HepG2 (cell line): ENCODE data around the gene ARHGEF4. TPM values are rescaled to one million over a fixed set of nuclear protein-coding genes. Genes with fewer than 3 reads are reported as not detected.

Source experiments
- ATAC-seq: fragments of 200-7000 bp; cut with Tn5 transposase; 3 replicates; pipeline ENCODE4 v1.9.1; 2020; ENCODE audit warnings: mild to moderate bottlenecking, moderate library complexity
- BruUV-seq: library from RNA; stranded (reverse); fragments of 400-500 nt; replicated peaks from 2 replicates; lab custom pipeline; 2021; lab: Mats Ljungman, UMichigan
- CTCF ChIA-PET: fragments of 300-600 bp; formaldehyde crosslinking; extraction: SDS; loops from one replicate; lab custom pipeline; 2021; ENCODE audit warnings: low total read pairs, inconsistent platforms, low intra/inter-chr PET ratio; lab: Yijun Ruan, JAX
- POLR2A ChIA-PET: fragments of 350-600 bp; sonication (Branson Sonifier 250); formaldehyde crosslinking; loops from one replicate; lab custom pipeline; 2020; ENCODE audit warnings: antibody characterized with exemption, inconsistent platforms; lab: Yijun Ruan, JAX
- DNase-seq: peaks from one replicate; pipeline ENCODE4 v3.0.0-alpha.2; 2015; ENCODE audit warnings: low spot score
- FAIRE-seq: peaks from 3 replicates; lab custom pipeline; 2011; peaks lifted over from hg19 to GRCh38; lab: Jason Lieb, UNC
- H2AFZ ChIP-seq: one replicate; pipeline ENCODE4 v1.6.1; 2011; ENCODE audit warnings: low read length, inconsistent platforms
- H3K27ac ChIP-seq: fragments of 300-600 bp; 3 replicates; pipeline ENCODE4 v1.8.0; 2011; ENCODE audit warnings: mixed run types, mild to moderate bottlenecking, mixed read lengths, low read length, inconsistent platforms; ENCODE audit not compliant: insufficient read depth; ENCODE audit errors: extremely low read length
- H3K27me3 ChIP-seq, 2 experiments: fragments of 200-600 bp in 1 of 2; 2 replicates in 1 of 2; 3 replicates in 1 of 2; pipeline versions ENCODE4 v1.6.0 to v1.8.0; 2011; ENCODE audit warnings: low read length in 2 of 2, mild to moderate bottlenecking in 2 of 2, moderate library complexity in 2 of 2, inconsistent platforms in 1 of 2; ENCODE audit not compliant: insufficient read depth in 2 of 2, control insufficient read depth in 1 of 2
- H3K36me3 ChIP-seq, 2 experiments: fragments of 200-600 bp in 1 of 2; replicated peaks in 1 of 2; 2 replicates in 1 of 2; 3 replicates in 1 of 2; pipeline versions ENCODE4 v1.5.1 to v1.8.0; 2011; ENCODE audit warnings: low read length in 2 of 2, inconsistent platforms in 1 of 2; ENCODE audit not compliant: insufficient read depth in 2 of 2, control insufficient read depth in 1 of 2
- H3K4me1 ChIP-seq: 2 replicates; pipeline ENCODE4 v1.5.1; 2012; ENCODE audit warnings: low read length, inconsistent platforms; ENCODE audit not compliant: insufficient read depth
- H3K4me2 ChIP-seq: 2 replicates; pipeline ENCODE4 v1.6.0; 2011; ENCODE audit warnings: low read depth, low read length, inconsistent platforms
- H3K4me3 ChIP-seq, 3 experiments: fragments of 200-600 bp in 1 of 3; sonication (generic), shearing (Covaris generic) in 1 of 3; replicated peaks in 1 of 3; 2 replicates each; pipeline ENCODE4 v1.5.1; 2011 to 2016; ENCODE audit warnings: low read length in 3 of 3, inconsistent platforms in 2 of 3, low read depth in 2 of 3, mild to moderate bottlenecking in 2 of 3, control low read depth in 1 of 3, mixed read lengths in 1 of 3; ENCODE audit not compliant: insufficient read depth in 1 of 3
- H3K79me2 ChIP-seq: one replicate; pipeline ENCODE4 v1.6.1; 2011; ENCODE audit warnings: low read length, inconsistent platforms; ENCODE audit not compliant: insufficient read depth
- H3K9ac ChIP-seq: 2 replicates; pipeline ENCODE4 v1.6.0; 2011; ENCODE audit warnings: mild to moderate bottlenecking, low read depth, low read length, inconsistent platforms; ENCODE audit not compliant: insufficient read depth
- H3K9me3 ChIP-seq: 2 replicates; pipeline ENCODE4 v1.5.1; 2012; ENCODE audit warnings: mild to moderate bottlenecking, low read length
- H4K20me1 ChIP-seq: 2 replicates; pipeline ENCODE4 v1.6.0; 2011; ENCODE audit warnings: inconsistent platforms, mild to moderate bottlenecking, low read length, moderate library complexity; ENCODE audit not compliant: insufficient read depth
- NFE2 ChIP-seq: sonication (generic); formaldehyde crosslinking; IDR thresholded peaks from 2 replicates; pipeline ENCODE4 v1.4.0; 2020; ENCODE audit warnings: missing genetic modification reagents
- NFYC ChIP-seq: IDR thresholded peaks from 2 replicates; pipeline ENCODE4 v1.6.1; 2016; ENCODE audit warnings: missing genetic modification reagents, missing compliant biosample characterization
- PCBP2 ChIP-seq: fragments of 200-400 bp; formaldehyde crosslinking; optimal IDR thresholded peaks from 2 replicates; pipeline ENCODE3; 2018; ENCODE audit warnings: low read length, low read depth; ENCODE audit not compliant: poor library complexity, severe bottlenecking
- RBFOX2 ChIP-seq: fragments of 200-400 bp; formaldehyde crosslinking; IDR thresholded peaks from 2 replicates; pipeline ENCODE4 v1.6.1; 2017; ENCODE audit warnings: low read depth, mild to moderate bottlenecking, low read length
- ZFP1 ChIP-seq: IDR thresholded peaks from 2 replicates; pipeline ENCODE4 v1.6.1; 2016
- ZNF124 ChIP-seq: sonication (generic); formaldehyde crosslinking; IDR thresholded peaks from 2 replicates; pipeline ENCODE4 v1.4.0; 2020; ENCODE audit warnings: missing genetic modification reagents
- ZNF367 ChIP-seq: sonication (generic); formaldehyde crosslinking; IDR thresholded peaks from 2 replicates; pipeline ENCODE4 v1.4.0; 2020; ENCODE audit warnings: missing genetic modification reagents, borderline replicate concordance
- WGBS: methylation state at CpG from one replicate; pipeline ENCODE4 v1.1.6; 2017; ENCODE audit warnings: low lambda C conversion rate; 5-methylcytosine and 5-hydroxymethylcytosine counted together
- in situ Hi-C: cut with HindIII; loops from 2 replicates; pipeline ENCODE4 v1.10.0; 2017; ENCODE audit warnings: low pct_unique_long_range_greater_than_20kb; ENCODE audit not compliant: extremely low pct_ligation_motif_present
- intact Hi-C: fragments of 100-400 bp; cut with micrococcal nuclease; formaldehyde crosslinking; loops from one replicate; pipeline ENCODE4 v1.10.0; 2022; ENCODE audit not compliant: unreplicated experiment
- polyA plus RNA-seq, 8 experiments: library from polyadenylated mRNA; depleted of rRNA in 3 of 8; stranded (reverse) in 7 of 8; unstranded in 1 of 8; fragments of >200 nt; fragmentation: Illumina TruSeq in 4 of 8; extraction: Trizol in 4 of 8; gene quantifications; 2 replicates each; pipeline versions ENCODE4 v1.2.1 to v1.2.3, GENCODE V29; 2011 to 2016; ENCODE audit warnings: low read depth in 4 of 8, missing spikeins in 1 of 8, mixed read lengths in 1 of 8; ENCODE audit not compliant: insufficient read depth in 1 of 8
- total RNA-seq, 5 experiments: library from RNA; depleted of rRNA; stranded (reverse); fragments of >200 nt; fragmentation: Illumina TruSeq; extraction: Trizol; gene quantifications; 2 replicates each; pipeline ENCODE4 v1.2.3, GENCODE V29; 2016; ENCODE audit warnings: low read depth in 1 of 5
- TF ChIP-seq, protein P1 (sequence below): sonication (generic); formaldehyde crosslinking; IDR thresholded peaks from 2 replicates; pipeline ENCODE4 v1.8.1; 2023; ENCODE audit warnings: mild to moderate bottlenecking, moderate library complexity, missing genetic modification reagents
- TF ChIP-seq, protein P2 (sequence below): sonication (generic); formaldehyde crosslinking; IDR thresholded peaks from 2 replicates; pipeline ENCODE4 v1.4.0; 2020; ENCODE audit warnings: mild to moderate bottlenecking, missing genetic modification reagents
- TF ChIP-seq, protein P3 (sequence below): sonication (generic); formaldehyde crosslinking; IDR thresholded peaks from 2 replicates; pipeline ENCODE4 v1.4.0; 2020; ENCODE audit warnings: missing genetic modification reagents, borderline replicate concordance

Gene ARHGEF4
- total and polyA plus RNA-seq, 2 of the 13 experiments (the other 11 are each of a cell fraction or from before 2014, with no cell fraction given): 0.11 to 0.13 TPM

DNA sequence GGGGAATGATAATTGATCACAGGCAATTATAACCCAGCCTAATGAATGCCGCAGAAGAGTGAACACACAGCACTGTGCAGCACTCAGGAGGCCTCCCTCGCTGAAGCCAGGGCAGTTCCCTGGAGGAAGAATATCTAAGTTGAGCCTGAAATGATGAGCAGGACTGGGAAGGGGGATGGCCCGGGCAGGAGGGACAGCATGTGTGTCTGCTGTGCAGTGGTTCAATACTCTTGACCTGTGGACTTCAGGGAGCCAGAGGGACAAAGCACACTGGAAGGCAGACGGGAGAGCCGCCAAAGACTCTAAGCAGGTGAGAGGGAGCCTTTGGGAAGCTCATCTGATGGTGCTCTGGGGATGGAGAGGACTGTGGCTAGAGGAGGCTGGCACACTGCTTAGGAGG lies 62.6 kb downstream of the ARHGEF4 start:
- BruUV-seq: no TSS peak
- Histone ChIP-seq H3K79me2 (no peaks in the 10 kb centered on the region), H3K4me3 (no peak overlapping the region), H3K9me3 (no peaks in the 10 kb centered on the region), H3K4me2 (no peak overlapping the region), H3K27ac (no peak overlapping the region), H3K27me3 (peaks cover 12 to 45% of the 10 kb centered on the region in 2 experiments), H3K9ac (no peak overlapping the region), H3K36me3 (no peaks in the 10 kb centered on the region; a peak in 1 of 5 replicates), H2AFZ (no peak overlapping the region), H4K20me1 (no peaks in the 10 kb centered on the region), H3K4me1 (no peaks in the 10 kb centered on the region)
- ChIA-PET CTCF (no interaction called here), POLR2A (no interaction called here)
- WGBS: 2% methylated on average over 5 of the region's 5 CpGs
- DNase-seq (no peak), ATAC-seq (peak; percentile 49), FAIRE-seq (no peak)
- in situ Hi-C loops (no loop called here), intact Hi-C loops (no loop called here)
- TF ChIP-seq, protein P1, sequence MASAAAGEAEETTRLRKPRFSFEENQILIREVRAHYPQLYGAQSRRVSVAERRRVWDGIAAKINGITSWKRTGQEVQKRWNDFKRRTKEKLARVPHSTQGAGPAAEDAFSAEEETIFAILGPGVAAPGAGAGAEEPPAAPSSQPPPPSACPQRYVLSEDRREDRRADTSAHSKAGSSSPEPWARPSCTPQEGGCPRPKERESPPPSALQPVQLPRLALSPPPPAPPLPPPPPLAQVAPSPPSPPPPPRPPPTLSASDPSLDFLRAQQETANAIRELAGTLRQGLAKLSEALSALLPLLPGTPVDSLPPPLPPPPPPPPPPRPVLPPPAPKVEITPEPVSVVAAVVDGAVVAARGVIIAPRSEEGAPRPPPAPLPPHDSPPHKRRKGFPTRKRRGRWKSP: no peak
- TF ChIP-seq NFE2 (CRISPR knock-in tag) (no peak), RBFOX2 (no peak), NFYC (CRISPR knock-in tag) (no peak), PCBP2 (no peak), ZNF367 (no peak), ZFP1 (CRISPR knock-in tag) (no peak), ZNF124 (CRISPR knock-in tag) (no peak)
- TF ChIP-seq, protein P2, sequence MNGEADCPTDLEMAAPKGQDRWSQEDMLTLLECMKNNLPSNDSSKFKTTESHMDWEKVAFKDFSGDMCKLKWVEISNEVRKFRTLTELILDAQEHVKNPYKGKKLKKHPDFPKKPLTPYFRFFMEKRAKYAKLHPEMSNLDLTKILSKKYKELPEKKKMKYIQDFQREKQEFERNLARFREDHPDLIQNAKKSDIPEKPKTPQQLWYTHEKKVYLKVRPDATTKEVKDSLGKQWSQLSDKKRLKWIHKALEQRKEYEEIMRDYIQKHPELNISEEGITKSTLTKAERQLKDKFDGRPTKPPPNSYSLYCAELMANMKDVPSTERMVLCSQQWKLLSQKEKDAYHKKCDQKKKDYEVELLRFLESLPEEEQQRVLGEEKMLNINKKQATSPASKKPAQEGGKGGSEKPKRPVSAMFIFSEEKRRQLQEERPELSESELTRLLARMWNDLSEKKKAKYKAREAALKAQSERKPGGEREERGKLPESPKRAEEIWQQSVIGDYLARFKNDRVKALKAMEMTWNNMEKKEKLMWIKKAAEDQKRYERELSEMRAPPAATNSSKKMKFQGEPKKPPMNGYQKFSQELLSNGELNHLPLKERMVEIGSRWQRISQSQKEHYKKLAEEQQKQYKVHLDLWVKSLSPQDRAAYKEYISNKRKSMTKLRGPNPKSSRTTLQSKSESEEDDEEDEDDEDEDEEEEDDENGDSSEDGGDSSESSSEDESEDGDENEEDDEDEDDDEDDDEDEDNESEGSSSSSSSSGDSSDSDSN (CRISPR knock-in tag): no peak
- TF ChIP-seq, protein P3, sequence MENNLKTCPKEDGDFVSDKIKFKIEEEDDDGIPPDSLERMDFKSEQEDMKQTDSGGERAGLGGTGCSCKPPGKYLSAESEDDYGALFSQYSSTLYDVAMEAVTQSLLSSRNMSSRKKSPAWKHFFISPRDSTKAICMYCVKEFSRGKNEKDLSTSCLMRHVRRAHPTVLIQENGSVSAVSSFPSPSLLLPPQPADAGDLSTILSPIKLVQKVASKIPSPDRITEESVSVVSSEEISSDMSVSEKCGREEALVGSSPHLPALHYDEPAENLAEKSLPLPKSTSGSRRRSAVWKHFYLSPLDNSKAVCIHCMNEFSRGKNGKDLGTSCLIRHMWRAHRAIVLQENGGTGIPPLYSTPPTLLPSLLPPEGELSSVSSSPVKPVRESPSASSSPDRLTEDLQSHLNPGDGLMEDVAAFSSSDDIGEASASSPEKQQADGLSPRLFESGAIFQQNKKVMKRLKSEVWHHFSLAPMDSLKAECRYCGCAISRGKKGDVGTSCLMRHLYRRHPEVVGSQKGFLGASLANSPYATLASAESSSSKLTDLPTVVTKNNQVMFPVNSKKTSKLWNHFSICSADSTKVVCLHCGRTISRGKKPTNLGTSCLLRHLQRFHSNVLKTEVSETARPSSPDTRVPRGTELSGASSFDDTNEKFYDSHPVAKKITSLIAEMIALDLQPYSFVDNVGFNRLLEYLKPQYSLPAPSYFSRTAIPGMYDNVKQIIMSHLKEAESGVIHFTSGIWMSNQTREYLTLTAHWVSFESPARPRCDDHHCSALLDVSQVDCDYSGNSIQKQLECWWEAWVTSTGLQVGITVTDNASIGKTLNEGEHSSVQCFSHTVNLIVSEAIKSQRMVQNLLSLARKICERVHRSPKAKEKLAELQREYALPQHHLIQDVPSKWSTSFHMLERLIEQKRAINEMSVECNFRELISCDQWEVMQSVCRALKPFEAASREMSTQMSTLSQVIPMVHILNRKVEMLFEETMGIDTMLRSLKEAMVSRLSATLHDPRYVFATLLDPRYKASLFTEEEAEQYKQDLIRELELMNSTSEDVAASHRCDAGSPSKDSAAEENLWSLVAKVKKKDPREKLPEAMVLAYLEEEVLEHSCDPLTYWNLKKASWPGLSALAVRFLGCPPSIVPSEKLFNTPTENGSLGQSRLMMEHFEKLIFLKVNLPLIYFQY (CRISPR knock-in tag): no peak
